Astrocyte (in vitro differentiated cells and primary cell): ENCODE measurements around the gene PRKG1. TPM values are rescaled to one million over a fixed set of nuclear protein-coding genes. Genes with fewer than 3 reads are reported as not detected.

ENCODE experiments used
- DNase-seq: peaks from one replicate; pipeline ENCODE4 v3.0.0-alpha.2; 2010; ENCODE audit warnings: low read depth
- FAIRE-seq: peaks from 2 replicates; lab custom pipeline; 2011; peaks lifted over from hg19 to GRCh38; lab: Jason Lieb, UNC
- H2AFZ ChIP-seq: 2 replicates; pipeline ENCODE4 v1.6.0; 2012; ENCODE audit warnings: low read depth, low read length, inconsistent platforms
- H3K27ac ChIP-seq: 2 replicates; pipeline ENCODE4 v1.5.1; 2011; ENCODE audit warnings: low read depth, low read length, inconsistent platforms
- H3K27me3 ChIP-seq: 2 replicates; pipeline ENCODE4 v1.6.0; 2011; ENCODE audit warnings: low read length, inconsistent platforms; ENCODE audit not compliant: insufficient read depth
- H3K36me3 ChIP-seq: 2 replicates; pipeline ENCODE4 v1.5.1; 2011; ENCODE audit warnings: low read length, inconsistent platforms; ENCODE audit not compliant: insufficient read depth
- H3K4me1 ChIP-seq: 2 replicates; pipeline ENCODE4 v1.5.1; 2011; ENCODE audit warnings: low read length, inconsistent platforms; ENCODE audit not compliant: insufficient read depth
- H3K4me2 ChIP-seq: 2 replicates; pipeline ENCODE4 v1.6.0; 2012; ENCODE audit warnings: low read length, inconsistent platforms
- H3K4me3 ChIP-seq: 2 replicates; pipeline ENCODE4 v1.5.1; 2011; ENCODE audit warnings: low read depth, mild to moderate bottlenecking, low read length, inconsistent platforms; ENCODE audit not compliant: insufficient read depth
- H3K79me2 ChIP-seq: 2 replicates; pipeline ENCODE4 v1.6.0; 2012; ENCODE audit warnings: mild to moderate bottlenecking, low read length, inconsistent platforms; ENCODE audit not compliant: insufficient read depth
- H3K9ac ChIP-seq: 2 replicates; pipeline ENCODE4 v1.6.0; 2012; ENCODE audit warnings: mild to moderate bottlenecking, low read length, inconsistent platforms
- H3K9me3 ChIP-seq: 2 replicates; pipeline ENCODE4 v1.5.1; 2012; ENCODE audit warnings: low read depth, mild to moderate bottlenecking, low read length, inconsistent platforms; ENCODE audit not compliant: insufficient read depth
- H4K20me1 ChIP-seq: 2 replicates; pipeline ENCODE4 v1.6.0; 2012; ENCODE audit warnings: low read length, inconsistent platforms; ENCODE audit not compliant: insufficient read depth
- H3K27ac Mint-ChIP-seq: one replicate; pipeline ENCODE4 v1.8.0; 2021; ENCODE audit warnings: mild to moderate bottlenecking, mixed read lengths; ENCODE audit not compliant: unreplicated experiment
- H3K27me3 Mint-ChIP-seq: one replicate; pipeline ENCODE4 v1.8.0; 2021; ENCODE audit warnings: low read depth, mixed read lengths; ENCODE audit not compliant: unreplicated experiment
- H3K36me3 Mint-ChIP-seq: one replicate; pipeline ENCODE4 v1.8.0; 2021; ENCODE audit warnings: low read depth, mixed read lengths; ENCODE audit not compliant: unreplicated experiment
- H3K4me1 Mint-ChIP-seq: one replicate; pipeline ENCODE4 v1.8.0; 2021; ENCODE audit warnings: low read depth, mixed read lengths; ENCODE audit not compliant: unreplicated experiment
- H3K4me3 Mint-ChIP-seq: one replicate; pipeline ENCODE4 v1.8.0; 2021; ENCODE audit warnings: mild to moderate bottlenecking, moderate library complexity, mixed read lengths; ENCODE audit not compliant: unreplicated experiment
- H3K9me3 Mint-ChIP-seq: one replicate; pipeline ENCODE4 v1.8.0; 2021; ENCODE audit warnings: mild to moderate bottlenecking, mixed read lengths; ENCODE audit not compliant: unreplicated experiment
- EZH2 ChIP-seq: IDR thresholded peaks from 2 replicates; pipeline ENCODE4 v1.6.1; 2012; ENCODE audit warnings: mild to moderate bottlenecking, low read length, inconsistent platforms; ENCODE audit not compliant: insufficient read depth
- total RNA-seq: library from RNA; stranded (reverse); gene quantifications from 2 replicates; pipeline ENCODE4 v1.2.1, GENCODE V29; 2021
- TF ChIP-seq, protein P1 (sequence below): IDR thresholded peaks from 2 replicates; pipeline ENCODE4 v1.5.1; 2011; ENCODE audit warnings: low read depth, mild to moderate bottlenecking, inconsistent platforms, low read length, moderate library complexity; ENCODE audit not compliant: insufficient read depth

Gene PRKG1
- total RNA-seq, 1 donor from 2014 or later = 3.1 TPM

DNA sequence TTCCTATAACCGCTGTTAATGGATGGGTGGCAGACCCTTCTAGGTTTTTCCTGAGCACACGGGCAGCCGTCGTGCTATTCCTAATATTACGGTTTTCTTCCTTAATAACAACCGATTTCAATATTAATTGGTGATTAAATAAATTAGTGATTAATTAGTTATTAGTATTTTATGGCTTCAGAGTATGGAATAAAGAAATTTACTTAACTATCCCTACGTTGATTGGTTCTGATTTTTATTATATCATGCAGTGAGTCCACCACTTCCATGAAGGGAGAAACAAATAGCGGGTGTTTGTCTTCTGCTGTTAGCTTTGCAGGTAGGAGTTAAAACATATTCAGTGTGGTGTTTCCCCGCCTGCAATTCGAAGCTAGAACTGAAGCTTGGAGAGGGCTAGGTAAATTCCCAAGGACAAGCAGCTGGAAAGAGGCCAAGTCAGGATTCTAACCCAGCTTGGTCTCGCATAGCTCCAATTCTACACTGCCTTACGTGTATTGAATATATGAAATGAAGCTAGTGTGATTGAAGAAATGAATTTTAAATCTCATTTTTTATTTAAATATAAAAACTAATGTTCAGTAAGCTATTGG is 626.0 kb downstream of the PRKG1 start:
- peaks cover 20% of the 10 kb centered on the region for H4K20me1 ChIP-seq
- H3K9ac ChIP-seq = peak overlapping the region; percentile 97
- no peaks in the 10 kb centered on the region for H3K27me3 ChIP-seq
- DNase-seq (peak; percentile 32), FAIRE-seq (no peak)
- Mint-ChIP-seq H3K27me3 (no peaks in the 10 kb centered on the region), H3K36me3 (peaks cover 2% of the 10 kb centered on the region), H3K27ac (peak overlapping the region; percentile 48), H3K9me3 (no peaks in the 10 kb centered on the region), H3K4me3 (peak overlapping the region; percentile 100), H3K4me1 (peaks cover 20% of the 10 kb centered on the region)
- H3K27ac ChIP-seq = peak overlapping the region; percentile 100
- H3K4me1 ChIP-seq = peaks cover 19% of the 10 kb centered on the region
- H3K4me3 ChIP-seq = peak overlapping the region; percentile 97
- H3K36me3 ChIP-seq = no peaks in the 10 kb centered on the region
- H3K9me3 ChIP-seq = no peaks in the 10 kb centered on the region
- TF ChIP-seq, protein P1, sequence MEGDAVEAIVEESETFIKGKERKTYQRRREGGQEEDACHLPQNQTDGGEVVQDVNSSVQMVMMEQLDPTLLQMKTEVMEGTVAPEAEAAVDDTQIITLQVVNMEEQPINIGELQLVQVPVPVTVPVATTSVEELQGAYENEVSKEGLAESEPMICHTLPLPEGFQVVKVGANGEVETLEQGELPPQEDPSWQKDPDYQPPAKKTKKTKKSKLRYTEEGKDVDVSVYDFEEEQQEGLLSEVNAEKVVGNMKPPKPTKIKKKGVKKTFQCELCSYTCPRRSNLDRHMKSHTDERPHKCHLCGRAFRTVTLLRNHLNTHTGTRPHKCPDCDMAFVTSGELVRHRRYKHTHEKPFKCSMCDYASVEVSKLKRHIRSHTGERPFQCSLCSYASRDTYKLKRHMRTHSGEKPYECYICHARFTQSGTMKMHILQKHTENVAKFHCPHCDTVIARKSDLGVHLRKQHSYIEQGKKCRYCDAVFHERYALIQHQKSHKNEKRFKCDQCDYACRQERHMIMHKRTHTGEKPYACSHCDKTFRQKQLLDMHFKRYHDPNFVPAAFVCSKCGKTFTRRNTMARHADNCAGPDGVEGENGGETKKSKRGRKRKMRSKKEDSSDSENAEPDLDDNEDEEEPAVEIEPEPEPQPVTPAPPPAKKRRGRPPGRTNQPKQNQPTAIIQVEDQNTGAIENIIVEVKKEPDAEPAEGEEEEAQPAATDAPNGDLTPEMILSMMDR = no peak
- TF ChIP-seq EZH2 = no peak
- H2AFZ ChIP-seq = peak overlapping the region; percentile 99
- peaks cover 31% of the 10 kb centered on the region for H3K79me2 ChIP-seq
- H3K4me2 ChIP-seq = peak overlapping the region; percentile 96

- Mint-ChIP-seq H3K27me3 (no peaks in the 10 kb centered on the region), H3K36me3 (no peaks in the 10 kb centered on the region), H3K4me3 (no peak overlapping the region), H3K9me3 (no peaks in the 10 kb centered on the region), H3K27ac (no peak overlapping the region), H3K4me1 (peaks cover 3% of the 10 kb centered on the region)
- H3K4me1 ChIP-seq = no peaks in the 10 kb centered on the region
- no peak for DNase-seq
- H3K9ac ChIP-seq = no peak overlapping the region
- H2AFZ ChIP-seq = no peak overlapping the region
- H4K20me1 ChIP-seq = no peaks in the 10 kb centered on the region
- no peak for FAIRE-seq
- no peaks in the 10 kb centered on the region for H3K9me3 ChIP-seq
- no peaks in the 10 kb centered on the region for H3K36me3 ChIP-seq
- H3K4me2 ChIP-seq = no peak overlapping the region
- TF ChIP-seq, protein P1 = no peak
- no peak for TF ChIP-seq EZH2
- no peaks in the 10 kb centered on the region for H3K27me3 ChIP-seq
- H3K27ac ChIP-seq = no peak overlapping the region
- H3K79me2 ChIP-seq = no peaks in the 10 kb centered on the region
- H3K4me3 ChIP-seq = no peak overlapping the region
Observed at GRCh38 chr10:51705774-51706173, 631.5 kb downstream of the PRKG1 start.

- Histone ChIP-seq H3K27me3 (no peaks in the 10 kb centered on the region), H3K9ac (no peak overlapping the region), H3K4me2 (no peak overlapping the region), H3K4me1 (no peaks in the 10 kb centered on the region), H4K20me1 (no peaks in the 10 kb centered on the region), H2AFZ (no peak overlapping the region), H3K79me2 (no peaks in the 10 kb centered on the region), H3K36me3 (no peaks in the 10 kb centered on the region), H3K9me3 (no peaks in the 10 kb centered on the region), H3K27ac (no peak overlapping the region), H3K4me3 (no peak overlapping the region)
- no peak for TF ChIP-seq EZH2
- TF ChIP-seq, protein P1 = no peak
- Mint-ChIP-seq H3K4me1 (peaks cover 3% of the 10 kb centered on the region), H3K4me3 (no peak overlapping the region), H3K27me3 (no peaks in the 10 kb centered on the region), H3K27ac (no peak overlapping the region), H3K36me3 (no peaks in the 10 kb centered on the region), H3K9me3 (no peaks in the 10 kb centered on the region)
- DNase-seq = peak; percentile 55
- no peak for FAIRE-seq
Observed at GRCh38 chr10:51706225-51706624, 631.9 kb downstream of the PRKG1 start.
